Measurements from ENCODE around the gene CACNA2D1.

CACNA2D1 gene

GRCh38 chr7:82081644-82082224 is 361.8 kb downstream of the CACNA2D1 start:
- DNase-seq, result no peak

- DNase-seq, result no peak
Observed at GRCh38 chr7:82080254-82080927, 363.2 kb downstream of the CACNA2D1 start.

- no peak for DNase-seq
Observed at GRCh38 chr7:82079527-82079926, 364.1 kb downstream of the CACNA2D1 start.

- no peak for DNase-seq
Observed at GRCh38 chr7:82078807-82079206, 364.8 kb downstream of the CACNA2D1 start.

GRCh38 chr7:82071468-82071867 is 372.1 kb downstream of the CACNA2D1 start:
- DNase-seq, result no peak

GRCh38 chr7:82067628-82068264 is 375.8 kb downstream of the CACNA2D1 start:
- no peak for DNase-seq

- no peak for DNase-seq
Observed at GRCh38 chr7:82057476-82057875, 386.1 kb downstream of the CACNA2D1 start.

GRCh38 chr7:82056282-82056681 is 387.3 kb downstream of the CACNA2D1 start:
- DNase-seq, result no peak

GRCh38 chr7:82054544-82054943 is 389.0 kb downstream of the CACNA2D1 start:
- DNase-seq, result no peak

- DNase-seq, result no peak
Observed at GRCh38 chr7:82053453-82054032, 390.0 kb downstream of the CACNA2D1 start.

- DNase-seq, result no peak
Observed at GRCh38 chr7:82051601-82052000, 392.0 kb downstream of the CACNA2D1 start.

- no peak for DNase-seq
Observed at GRCh38 chr7:82050792-82051191, 392.8 kb downstream of the CACNA2D1 start.

GRCh38 chr7:82049891-82050533 is 393.6 kb downstream of the CACNA2D1 start:
- peak in 1 of 2 experiments; percentile 46 for DNase-seq

- DNase-seq, result no peak
Observed at GRCh38 chr7:82049442-82049841, 394.1 kb downstream of the CACNA2D1 start.

GRCh38 chr7:82044497-82045080 is 399.0 kb downstream of the CACNA2D1 start:
- peak in 1 of 2 experiments; percentile 43 for DNase-seq

GRCh38 chr7:82039621-82040020 is 404.0 kb downstream of the CACNA2D1 start:
- no peak for DNase-seq

- DNase-seq, result peak; percentile 32 to 53
Observed at GRCh38 chr7:82036146-82036886, 407.3 kb downstream of the CACNA2D1 start.

GRCh38 chr7:82035456-82035855 is 408.1 kb downstream of the CACNA2D1 start:
- DNase-seq, result no peak

GRCh38 chr7:82032901-82033300 is 410.7 kb downstream of the CACNA2D1 start:
- no peak for DNase-seq

- no peak for DNase-seq
Observed at GRCh38 chr7:82029236-82029913, 414.2 kb downstream of the CACNA2D1 start.

- DNase-seq, result no peak
Observed at GRCh38 chr7:82028097-82028496, 415.5 kb downstream of the CACNA2D1 start.

GRCh38 chr7:82021713-82022112 is 421.9 kb downstream of the CACNA2D1 start:
- DNase-seq, result no peak
